Mucosa of descending colon (tissue), 3 donors: ENCODE results near the gene CDH3. TPM values are rescaled to one million over a fixed set of nuclear protein-coding genes. Genes with fewer than 3 reads are reported as not detected.
A peak's percentile ranks its signal among the peaks of the same experiment; 100 is the strongest.
"Not testable (repeated sequence)": the region's sequence is repeated elsewhere in the genome, so short reads cannot be mapped to it uniquely, and the experiment has no call there.

Experiments
- ATAC-seq: fragments of 200-7000 bp; cut with Tn5 transposase; one replicate; pipeline ENCODE4 v1.9.1; 2020; ENCODE audit warnings: mild to moderate bottlenecking, moderate library complexity
- DNase-seq, 3 donors: peaks; one replicate each; pipeline ENCODE4 v3.0.0-alpha.2; 2020
- H3K36me3 ChIP-seq: fragments of 200-600 bp; one replicate; pipeline ENCODE4 v1.8.0; 2021; ENCODE audit warnings: low read depth, mild to moderate bottlenecking
- H3K4me1 ChIP-seq: fragments of 200-600 bp; one replicate; pipeline ENCODE4 v1.8.0; 2021; ENCODE audit warnings: low read depth, mild to moderate bottlenecking
- H3K4me3 ChIP-seq: fragments of 200-600 bp; one replicate; pipeline ENCODE4 v1.8.0; 2021; ENCODE audit warnings: mild to moderate bottlenecking
- H3K9me3 ChIP-seq: fragments of 200-600 bp; one replicate; pipeline ENCODE4 v1.8.0; 2021; ENCODE audit warnings: mild to moderate bottlenecking
- intact Hi-C, 2 donors: fragments of 100-400 bp; cut with DNase I in 1 of 2; cut with micrococcal nuclease in 1 of 2; formaldehyde crosslinking; loops; one replicate each; pipeline versions ENCODE4 v1.11.0 to v1.11.1; 2022; cut with DNase I, micrococcal nuclease
- total RNA-seq, 3 donors: library from RNA; stranded (reverse); fragmentation: NEBNext Ultra II Directional in 2 of 3; extraction: Animal tissue kit (Norgen Biotek cat#: 25700) in 2 of 3; gene quantifications; one replicate each; pipeline versions ENCODE4 v1.2.1 to v1.2.4, GENCODE V29; 2021 to 2023
- TF ChIP-seq, protein P1 (sequence below): fragments of 200-600 bp; IDR thresholded peaks from one replicate; pipeline ENCODE4 v1.8.0; 2022; ENCODE audit warnings: antibody characterized with exemption, mild to moderate bottlenecking
- donor health status: DM: no; HTN: no; CAD: no; lungs with moderate emphysema.
- donor health status: DM: no; HTN: no; CAD: no.
- donor health status: DM: no; HTN: yes; CAD: no.

The CDH3 gene
- total RNA-seq, 3 donors from 2014 or later, result 0.22 to 0.77 (median 0.38) TPM

DNA sequence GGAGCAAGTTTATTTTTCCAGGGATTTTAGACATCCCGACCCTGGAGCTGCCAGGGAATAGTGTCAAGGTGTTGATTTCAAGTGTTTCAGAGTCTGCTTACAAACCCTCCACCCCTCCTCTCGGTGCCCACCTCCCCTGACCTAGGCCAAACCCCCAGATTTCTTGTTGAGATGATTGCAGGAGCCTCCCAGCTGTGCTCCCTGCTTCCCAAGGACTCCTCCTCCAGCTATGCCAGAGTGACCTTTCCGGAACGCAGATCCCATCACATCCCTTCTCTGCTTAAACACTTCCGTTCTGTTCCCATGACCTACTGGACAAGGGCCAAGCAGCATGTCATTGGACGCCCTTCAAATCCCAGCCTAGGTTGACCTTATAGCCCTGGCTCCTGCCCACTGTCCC lies 68.3 kb downstream of the CDH3 start:
- intact Hi-C loops, result no loop called here
- Histone ChIP-seq H3K4me3 (no peak overlapping the region), H3K9me3 (no peaks in the 10 kb centered on the region), H3K4me1 (peaks cover 5% of the 10 kb centered on the region), H3K36me3 (no peaks in the 10 kb centered on the region)
- ATAC-seq, result no peak
- no peak for DNase-seq
- TF ChIP-seq, protein P1, sequence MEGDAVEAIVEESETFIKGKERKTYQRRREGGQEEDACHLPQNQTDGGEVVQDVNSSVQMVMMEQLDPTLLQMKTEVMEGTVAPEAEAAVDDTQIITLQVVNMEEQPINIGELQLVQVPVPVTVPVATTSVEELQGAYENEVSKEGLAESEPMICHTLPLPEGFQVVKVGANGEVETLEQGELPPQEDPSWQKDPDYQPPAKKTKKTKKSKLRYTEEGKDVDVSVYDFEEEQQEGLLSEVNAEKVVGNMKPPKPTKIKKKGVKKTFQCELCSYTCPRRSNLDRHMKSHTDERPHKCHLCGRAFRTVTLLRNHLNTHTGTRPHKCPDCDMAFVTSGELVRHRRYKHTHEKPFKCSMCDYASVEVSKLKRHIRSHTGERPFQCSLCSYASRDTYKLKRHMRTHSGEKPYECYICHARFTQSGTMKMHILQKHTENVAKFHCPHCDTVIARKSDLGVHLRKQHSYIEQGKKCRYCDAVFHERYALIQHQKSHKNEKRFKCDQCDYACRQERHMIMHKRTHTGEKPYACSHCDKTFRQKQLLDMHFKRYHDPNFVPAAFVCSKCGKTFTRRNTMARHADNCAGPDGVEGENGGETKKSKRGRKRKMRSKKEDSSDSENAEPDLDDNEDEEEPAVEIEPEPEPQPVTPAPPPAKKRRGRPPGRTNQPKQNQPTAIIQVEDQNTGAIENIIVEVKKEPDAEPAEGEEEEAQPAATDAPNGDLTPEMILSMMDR, result no peak

DNA sequence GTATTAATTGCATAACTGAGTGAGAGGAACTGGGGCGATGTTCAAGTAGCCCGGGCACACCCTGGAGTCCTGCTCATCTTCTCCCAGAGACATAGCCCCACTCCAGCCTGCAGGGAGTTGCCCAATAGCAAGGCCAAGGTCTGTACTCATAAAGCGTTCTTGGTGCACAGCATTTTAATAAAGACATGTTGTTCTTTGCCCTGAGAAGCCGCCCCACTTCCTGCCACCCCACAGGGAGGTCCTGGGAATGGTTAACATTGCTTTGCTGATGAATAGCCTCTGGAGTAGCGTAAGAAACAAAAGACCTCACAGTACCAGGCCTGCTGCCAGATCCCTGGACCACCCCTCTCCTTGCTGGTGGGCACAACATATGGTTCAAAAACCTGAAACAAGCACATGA lies 70.4 kb downstream of the CDH3 start:
- Histone ChIP-seq H3K4me3 (no peak overlapping the region), H3K36me3 (no peaks in the 10 kb centered on the region), H3K4me1 (no peaks in the 10 kb centered on the region), H3K9me3 (no peaks in the 10 kb centered on the region)
- DNase-seq (peak; percentile 51 to 61 (median 52)), ATAC-seq (peak; percentile 93)
- intact Hi-C loops, result no loop called here
- TF ChIP-seq, protein P1, result no peak

DNA sequence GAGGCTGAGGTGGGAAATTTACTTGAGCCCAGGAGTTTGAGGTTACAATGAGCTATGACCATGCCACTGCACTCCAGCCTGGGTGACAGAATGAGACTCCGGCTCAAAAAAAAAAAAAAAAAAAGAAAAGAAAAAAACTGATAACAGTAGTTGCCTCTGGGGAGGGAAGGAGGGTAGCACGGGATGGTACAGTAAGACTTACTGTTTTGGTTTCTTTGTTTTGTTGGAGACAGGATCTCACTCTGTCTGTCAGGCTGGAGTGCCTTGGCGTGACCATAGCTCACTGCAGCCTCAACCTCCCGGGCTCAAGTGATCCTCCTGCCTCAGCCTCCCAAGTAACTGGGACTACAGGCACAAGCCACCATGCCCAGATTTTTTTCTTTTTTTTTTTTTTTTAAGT lies 71.4 kb downstream of the CDH3 start:
- H3K36me3 ChIP-seq, ATAC-seq, intact Hi-C loops, H3K4me3 ChIP-seq, H3K4me1 ChIP-seq, H3K9me3 ChIP-seq, DNase-seq: not testable (repeated sequence)

DNA sequence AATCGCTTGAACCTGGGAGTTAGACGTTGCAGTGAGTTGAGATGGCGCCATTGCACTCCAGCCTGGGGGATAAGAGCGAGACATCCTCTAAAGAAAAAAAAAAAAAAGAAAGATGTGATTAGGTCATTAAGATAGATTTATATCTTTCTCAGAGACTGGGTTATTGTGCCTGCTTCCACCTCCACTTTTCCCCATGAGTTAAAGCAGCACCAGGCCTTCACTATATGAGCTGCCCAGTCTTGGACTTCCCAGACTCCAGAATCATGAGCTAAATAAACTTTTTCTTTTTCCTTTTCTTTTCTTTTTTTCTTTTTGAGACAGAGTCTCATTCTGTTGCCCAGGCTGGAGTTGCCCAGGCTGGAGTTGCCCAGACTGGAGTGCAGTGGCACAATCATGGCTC lies 72.6 kb downstream of the CDH3 start:
- Histone ChIP-seq H3K9me3 (no peaks in the 10 kb centered on the region), H3K4me1 (peaks cover 13% of the 10 kb centered on the region), H3K36me3 (no peaks in the 10 kb centered on the region), H3K4me3 (no peak overlapping the region)
- no peak for ATAC-seq
- intact Hi-C loops, result no loop called here
- TF ChIP-seq, protein P1, result no peak
- no peak for DNase-seq

DNA sequence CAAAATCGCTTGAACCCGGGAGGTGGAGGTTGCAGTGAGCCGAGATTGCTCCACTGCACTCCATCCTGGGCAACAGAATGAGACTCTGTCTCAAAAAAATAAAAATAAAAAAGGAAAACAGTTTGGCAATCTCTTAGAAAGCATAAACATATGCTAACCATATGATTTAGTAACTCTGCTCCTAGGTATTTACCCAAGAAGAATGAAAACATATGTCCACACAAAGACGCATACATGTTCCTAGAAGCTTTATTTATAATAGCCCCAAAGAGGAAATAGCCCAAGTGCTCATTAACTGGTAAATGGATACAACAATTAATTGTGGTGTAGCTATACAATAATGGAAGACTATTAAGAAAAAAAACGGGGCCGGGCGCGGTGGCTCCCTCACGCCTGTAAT lies 73.5 kb downstream of the CDH3 start:
- no peaks in the 10 kb centered on the region for H3K36me3 ChIP-seq
- H3K4me1 ChIP-seq, result peaks cover 13% of the 10 kb centered on the region
- no peak overlapping the region for H3K4me3 ChIP-seq
- intact Hi-C loops, result no loop called here
- TF ChIP-seq, protein P1, result no peak
- no peaks in the 10 kb centered on the region for H3K9me3 ChIP-seq
- DNase-seq (no peak), ATAC-seq (no peak)

DNA sequence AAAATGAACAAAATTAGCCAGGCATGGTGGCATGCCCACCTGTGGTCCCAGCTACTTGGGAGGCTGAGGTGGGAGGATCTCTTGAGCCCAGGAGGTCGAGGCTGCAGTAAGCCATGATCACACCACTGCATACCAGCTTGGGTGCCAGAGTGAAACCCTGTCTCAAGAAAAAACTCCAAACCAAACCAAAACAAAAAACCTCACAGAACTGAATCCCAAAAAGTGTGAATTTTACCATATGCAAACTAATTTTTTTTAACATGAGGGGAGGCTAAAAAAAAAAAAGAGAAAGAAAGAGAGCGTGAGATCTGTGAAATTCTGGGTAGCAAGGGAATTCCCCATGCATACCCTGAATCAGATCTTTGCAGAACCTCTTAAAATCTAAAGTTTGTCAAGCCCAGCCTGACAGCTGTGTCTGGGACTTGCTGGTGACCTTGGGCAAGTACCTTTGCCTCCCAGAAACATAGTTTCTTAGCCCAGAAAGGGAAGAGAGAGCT lies 74.9 kb downstream of the CDH3 start:
- intact Hi-C loops, result no loop called here

More for the DNA sequence above, 74.9 kb downstream of the CDH3 start:
- Histone ChIP-seq H3K4me3 (no peak overlapping the region), H3K36me3 (no peaks in the 10 kb centered on the region), H3K9me3 (no peaks in the 10 kb centered on the region), H3K4me1 (peaks cover 20% of the 10 kb centered on the region)
- DNase-seq, result no peak
- no peak for ATAC-seq
- TF ChIP-seq, protein P1, result no peak
